Lower leg skin (tissue), 3 donors: ENCODE results near the gene UPF1.

Experiments used
- POLR2A ChIP-seq, 2 donors: fragments of 450-650 bp; IDR thresholded peaks; one replicate each; pipeline ENCODE4 v1.6.1; 2016 to 2017; ENCODE audit warnings: antibody characterized with exemption in 2 of 2, mild to moderate bottlenecking in 1 of 2, moderate library complexity in 1 of 2
- TF ChIP-seq, protein P1 (sequence below), 3 donors: fragments of 450-650 bp; IDR thresholded peaks; one replicate each; pipeline ENCODE4 v1.5.1; 2016; ENCODE audit warnings: antibody characterized with exemption in 3 of 3, mild to moderate bottlenecking in 3 of 3, moderate library complexity in 2 of 3

DNA sequence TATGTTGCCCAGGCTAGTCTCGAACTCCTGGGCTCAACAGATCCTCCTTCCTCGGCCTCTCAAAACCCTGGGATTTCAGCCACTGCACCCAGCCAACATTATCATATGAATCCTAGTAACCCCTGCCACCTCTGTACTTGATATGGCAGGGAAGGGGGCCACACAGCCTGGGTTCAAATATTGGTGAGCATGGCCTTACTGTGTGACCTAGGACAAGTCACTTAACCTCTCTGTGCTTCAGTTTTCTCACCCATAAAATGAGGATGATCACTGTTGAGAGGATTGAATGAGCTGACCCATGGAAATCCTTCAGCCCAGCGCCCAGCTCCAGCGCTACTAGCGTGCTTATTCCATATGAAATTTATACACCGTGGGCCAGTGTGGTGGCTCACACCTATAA lies 37.1 kb upstream of the UPF1 start:
- TF ChIP-seq, protein P1, sequence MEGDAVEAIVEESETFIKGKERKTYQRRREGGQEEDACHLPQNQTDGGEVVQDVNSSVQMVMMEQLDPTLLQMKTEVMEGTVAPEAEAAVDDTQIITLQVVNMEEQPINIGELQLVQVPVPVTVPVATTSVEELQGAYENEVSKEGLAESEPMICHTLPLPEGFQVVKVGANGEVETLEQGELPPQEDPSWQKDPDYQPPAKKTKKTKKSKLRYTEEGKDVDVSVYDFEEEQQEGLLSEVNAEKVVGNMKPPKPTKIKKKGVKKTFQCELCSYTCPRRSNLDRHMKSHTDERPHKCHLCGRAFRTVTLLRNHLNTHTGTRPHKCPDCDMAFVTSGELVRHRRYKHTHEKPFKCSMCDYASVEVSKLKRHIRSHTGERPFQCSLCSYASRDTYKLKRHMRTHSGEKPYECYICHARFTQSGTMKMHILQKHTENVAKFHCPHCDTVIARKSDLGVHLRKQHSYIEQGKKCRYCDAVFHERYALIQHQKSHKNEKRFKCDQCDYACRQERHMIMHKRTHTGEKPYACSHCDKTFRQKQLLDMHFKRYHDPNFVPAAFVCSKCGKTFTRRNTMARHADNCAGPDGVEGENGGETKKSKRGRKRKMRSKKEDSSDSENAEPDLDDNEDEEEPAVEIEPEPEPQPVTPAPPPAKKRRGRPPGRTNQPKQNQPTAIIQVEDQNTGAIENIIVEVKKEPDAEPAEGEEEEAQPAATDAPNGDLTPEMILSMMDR (IDR thresholded peaks at IDR 0.05): no peak
- no peak for TF ChIP-seq POLR2A (IDR thresholded peaks at IDR 0.05)
